GM19455 (cell line): ENCODE results near the gene NCF4.
A peak's percentile ranks its signal among the peaks of the same experiment; 100 is the strongest.

Source experiments
- ATAC-seq: cut with Tn5 transposase; IDR thresholded peaks from one replicate; pipeline ENCODE4 v1.9.1; 2021; ENCODE audit not compliant: unreplicated experiment

The NCF4 gene

GRCh38 chr22:36860821-36861659 lies at the start of gene NCF4:
Gene NCF4, plus strand, starts transcription at chr22:36861006. Its CDS starts 166 bp downstream, at chr22:36861172.
- peak; percentile 61 for ATAC-seq

DNA sequence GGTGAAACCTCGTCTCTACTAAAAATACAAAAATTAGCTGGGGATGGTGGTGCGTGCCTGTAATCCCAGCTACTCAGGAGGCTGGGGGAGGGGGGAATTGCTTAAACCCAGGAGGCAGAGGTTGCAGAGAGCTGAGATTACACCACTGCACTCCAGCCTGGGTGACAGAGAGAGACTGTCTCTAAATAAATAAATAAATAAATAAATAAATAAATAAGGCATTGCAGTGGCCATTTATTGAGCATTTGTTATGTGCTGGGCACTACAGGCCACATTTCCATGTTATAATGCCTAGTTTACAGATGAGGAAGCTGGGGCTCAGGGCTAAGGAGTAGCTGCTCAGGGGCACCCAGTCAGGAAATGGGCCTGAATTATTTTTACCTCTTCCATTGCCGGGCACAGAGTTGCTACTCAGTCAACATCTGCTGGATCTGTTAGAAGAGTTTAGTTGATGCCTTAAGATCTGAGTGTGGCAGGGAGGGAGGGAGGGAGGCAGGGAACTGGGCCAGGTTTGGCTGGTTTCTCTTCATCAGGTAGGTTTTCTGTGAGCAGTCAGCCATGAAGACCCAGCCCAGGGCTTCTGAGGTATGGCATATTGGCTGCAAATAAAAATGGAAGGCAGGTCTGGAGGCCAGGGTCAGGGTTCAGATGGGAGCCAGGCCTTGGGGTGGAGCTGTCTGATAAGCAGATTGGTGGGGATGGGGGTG lies 49.6 kb upstream of the NCF4 start:
- ATAC-seq, result no peak

GRCh38 chr22:36814801-36815200 lies 46.0 kb upstream of the NCF4 start:
- ATAC-seq, result no peak

DNA sequence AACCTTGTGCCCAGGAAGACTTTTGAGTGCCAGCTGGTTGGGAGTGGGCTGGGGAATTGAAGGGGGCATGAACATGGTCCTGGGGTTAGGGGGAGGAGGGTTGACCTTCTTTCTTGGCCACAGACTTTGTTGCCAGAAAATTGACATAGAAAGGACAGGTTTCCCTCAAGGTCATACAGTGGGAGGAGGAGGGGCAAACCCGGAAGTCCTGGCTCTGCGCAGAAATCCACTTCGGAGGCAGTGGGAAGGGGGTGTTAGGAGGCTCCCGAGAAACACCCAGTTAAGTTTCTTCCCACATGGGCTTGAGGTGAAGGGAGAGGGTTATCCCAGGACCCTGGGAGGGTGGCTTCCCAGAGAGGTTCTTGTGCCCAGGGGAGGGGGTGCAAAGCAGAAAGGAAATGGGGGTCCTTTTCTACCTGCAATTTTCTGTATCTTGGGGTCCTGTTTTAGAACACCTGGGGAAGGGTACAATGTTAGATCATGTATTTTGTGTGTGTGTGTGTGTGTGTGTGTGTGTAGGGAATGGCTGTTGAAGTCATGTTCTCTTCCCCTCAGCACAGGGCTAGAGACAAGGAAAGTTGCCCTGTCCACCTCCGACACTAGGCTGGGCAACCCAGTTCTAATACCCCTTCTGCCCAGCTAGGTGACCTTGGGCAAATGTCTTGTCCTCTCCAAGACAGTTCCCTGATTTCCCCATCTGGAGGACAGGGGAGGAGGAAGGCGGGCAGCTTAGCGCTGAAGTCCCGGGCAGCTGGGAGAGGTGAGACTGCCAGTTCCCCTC lies 45.1 kb upstream of the NCF4 start:
- ATAC-seq, result no peak

DNA sequence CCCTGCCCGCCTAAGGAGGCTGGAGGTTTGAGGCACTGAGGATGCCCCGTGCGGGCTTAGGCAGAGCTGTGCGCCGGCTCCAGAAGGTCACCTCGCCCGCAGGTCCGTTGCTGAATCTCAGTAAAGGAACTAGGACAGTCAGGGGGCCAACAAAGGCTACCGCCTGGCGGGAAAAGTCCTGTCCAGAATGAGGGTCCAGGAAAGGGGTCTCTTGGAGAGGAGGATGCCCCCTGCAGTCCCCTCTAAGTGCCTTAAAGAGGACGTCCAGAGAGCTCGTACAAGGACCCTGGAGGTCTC lies 44.5 kb upstream of the NCF4 start:
- no peak for ATAC-seq

DNA sequence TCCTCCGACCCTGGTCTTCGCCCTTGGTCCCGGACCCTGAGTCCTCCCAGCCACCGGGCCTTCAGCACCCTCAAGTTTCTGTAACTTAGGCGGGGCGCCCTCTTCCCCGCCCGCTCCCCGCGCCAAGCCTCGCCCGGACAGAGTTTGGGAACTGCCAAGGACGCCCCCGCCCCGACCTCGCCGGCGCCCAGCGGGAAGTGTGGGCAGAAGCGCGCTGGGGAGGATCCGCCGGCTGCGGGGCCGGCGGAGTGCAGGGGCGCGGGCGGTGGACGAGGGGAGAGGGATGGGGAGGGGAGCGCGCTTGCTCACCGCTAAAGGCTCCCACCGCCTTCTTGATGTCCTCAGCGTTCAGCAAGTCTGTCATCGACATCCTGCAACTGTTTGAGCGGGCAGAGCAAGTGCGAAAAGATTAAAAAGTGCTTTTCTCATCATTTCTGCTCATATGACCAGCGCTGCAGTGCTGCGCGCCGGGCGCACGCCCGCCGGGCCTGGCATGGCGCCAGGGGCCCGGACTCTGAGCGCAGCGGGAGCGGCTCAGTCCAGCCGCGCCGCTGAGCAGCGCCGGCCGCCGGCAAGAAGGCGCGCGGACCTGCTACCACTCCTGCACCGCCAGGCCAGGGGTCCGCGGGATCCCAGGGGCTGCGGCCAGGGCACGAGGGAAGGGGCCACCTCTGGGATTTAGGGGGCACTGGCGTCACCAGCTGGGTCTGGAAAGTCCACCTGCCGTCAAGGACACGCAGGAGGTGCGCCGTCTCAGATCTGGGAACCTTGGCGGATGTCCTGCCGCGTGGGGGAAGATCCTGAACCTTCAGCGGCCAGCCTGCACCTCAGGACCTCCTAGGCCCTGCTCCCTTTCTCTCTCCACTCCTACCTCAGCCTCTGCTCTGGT lies 43.9 kb upstream of the NCF4 start, which contains the start of gene PVALB:
Gene PVALB (minus strand): TSS at position 400 of the 889 bp plus-strand sequence. CDS start 30 bp downstream, at position 370.
- no peak for ATAC-seq

GRCh38 chr22:36817525-36817848 lies 43.3 kb upstream of the NCF4 start:
- ATAC-seq, result no peak

GRCh38 chr22:36818010-36818642 lies 42.7 kb upstream of the NCF4 start:
- ATAC-seq, result no peak

DNA sequence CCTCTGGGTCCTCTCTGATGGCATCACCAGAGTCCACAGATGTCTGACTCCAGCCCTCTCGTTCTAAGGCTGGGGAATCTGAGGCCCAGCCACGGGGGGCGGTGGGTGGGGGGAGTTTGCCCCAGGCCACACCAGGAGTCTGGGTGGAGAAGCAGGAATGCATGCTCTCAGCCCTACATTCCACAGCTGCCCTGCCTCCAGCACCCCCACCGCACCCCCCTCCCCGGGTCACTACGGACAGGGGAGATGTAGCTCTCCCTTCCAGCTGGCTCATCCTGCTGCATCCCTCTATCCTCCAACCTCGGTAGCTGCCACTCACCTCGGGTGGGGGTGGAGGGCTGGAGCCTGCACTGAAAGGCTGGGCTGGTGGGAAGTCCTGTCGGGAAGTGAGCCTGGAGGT lies 41.7 kb upstream of the NCF4 start:
- ATAC-seq, result no peak

- no peak for ATAC-seq
Measured at GRCh38 chr22:36822581-36822980, 38.2 kb upstream of the NCF4 start.

GRCh38 chr22:36823186-36823839 lies 37.5 kb upstream of the NCF4 start:
- ATAC-seq, result no peak

DNA sequence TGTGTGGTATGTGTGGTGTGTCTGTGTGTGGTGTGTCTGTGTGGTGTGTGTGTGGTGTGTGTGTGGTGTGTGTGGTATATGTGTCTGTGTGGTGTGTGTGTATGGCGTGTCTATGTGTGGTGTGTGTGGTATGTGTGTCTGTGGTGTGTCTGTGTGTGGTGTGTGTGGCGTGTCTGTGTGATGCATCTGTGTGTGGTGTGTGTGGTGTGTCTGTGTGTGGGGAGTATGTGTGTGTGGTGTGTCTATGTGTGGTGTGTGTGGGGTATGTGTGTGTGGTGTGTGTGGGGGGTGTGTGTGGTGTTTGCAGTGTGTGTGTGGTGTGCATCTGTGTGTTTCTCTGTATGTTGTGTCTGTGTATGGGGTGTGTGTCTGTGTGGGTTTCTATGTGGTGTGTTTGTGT lies 36.2 kb upstream of the NCF4 start:
- ATAC-seq, result no peak

GRCh38 chr22:36826262-36826661 lies 34.5 kb upstream of the NCF4 start:
- no peak for ATAC-seq

GRCh38 chr22:36828815-36829214 lies 32.0 kb upstream of the NCF4 start:
- ATAC-seq, result no peak

DNA sequence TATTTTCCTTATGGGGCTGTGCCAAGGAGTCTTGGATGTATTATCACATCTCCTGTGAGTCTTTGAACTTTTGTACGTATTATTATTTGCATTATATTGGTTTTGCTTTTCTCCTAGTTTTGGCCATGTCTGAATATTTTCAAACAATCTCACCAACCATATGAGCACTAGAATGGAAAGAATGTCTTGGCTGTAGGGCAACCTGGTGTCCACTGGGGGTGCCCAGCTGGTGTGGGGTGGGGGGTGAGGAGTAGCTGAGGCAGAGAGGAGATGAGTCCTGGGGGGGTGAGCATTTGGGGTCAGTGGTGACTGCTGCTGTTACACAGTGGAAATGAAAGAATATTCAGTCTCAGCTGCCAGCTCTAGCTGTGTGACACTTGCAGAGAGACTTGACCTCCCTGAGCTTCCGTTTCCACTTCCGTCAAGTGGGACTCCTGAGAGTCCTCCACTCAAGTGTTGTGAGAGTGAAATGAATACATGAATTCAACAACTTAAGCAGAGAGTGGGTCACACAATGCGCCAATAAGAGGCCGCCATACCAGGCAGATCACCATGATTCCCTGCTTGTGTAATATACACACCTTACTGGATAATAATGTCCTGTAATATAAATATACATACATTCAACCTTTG lies 31.3 kb upstream of the NCF4 start:
- ATAC-seq, result no peak

DNA sequence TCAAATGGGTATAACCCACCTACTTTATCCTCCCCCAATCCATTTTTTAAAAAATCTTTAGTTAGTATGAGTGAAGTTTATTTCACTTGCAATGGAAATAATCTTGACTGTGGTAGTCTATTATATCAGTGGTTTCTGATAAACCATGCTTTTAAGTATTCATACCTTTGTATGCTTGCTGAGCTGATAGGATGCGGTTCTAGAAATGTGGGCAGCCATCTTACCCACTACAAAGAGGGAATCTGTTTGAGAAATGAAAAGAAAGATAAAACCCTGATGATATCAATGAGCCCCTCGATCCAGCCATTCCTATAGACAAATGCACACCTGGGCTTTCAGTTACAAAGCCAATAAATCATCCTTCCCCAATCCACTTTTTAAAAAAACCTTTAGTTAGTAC lies 30.2 kb upstream of the NCF4 start:
- no peak for ATAC-seq

DNA sequence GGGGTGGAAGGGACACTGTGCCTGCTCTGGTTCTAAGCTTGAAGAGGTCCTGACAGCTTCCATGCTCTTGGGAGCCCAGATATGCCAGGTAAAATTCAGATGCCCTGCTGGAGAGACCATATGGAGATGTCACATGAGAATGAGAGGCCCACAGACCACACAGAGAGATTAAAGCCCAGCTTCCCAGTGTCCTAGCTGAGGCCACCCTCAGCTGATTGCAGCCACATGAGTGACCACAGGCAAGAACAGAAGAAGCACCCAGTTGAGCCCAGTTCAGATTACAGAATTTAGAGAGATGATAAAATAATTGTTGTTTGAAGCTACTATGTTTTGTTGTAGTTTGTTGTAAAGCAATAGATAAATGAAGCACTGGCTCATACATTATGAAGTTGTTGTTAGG lies 29.6 kb upstream of the NCF4 start:
- ATAC-seq, result no peak

GRCh38 chr22:36831717-36832116 lies 29.1 kb upstream of the NCF4 start:
- no peak for ATAC-seq

DNA sequence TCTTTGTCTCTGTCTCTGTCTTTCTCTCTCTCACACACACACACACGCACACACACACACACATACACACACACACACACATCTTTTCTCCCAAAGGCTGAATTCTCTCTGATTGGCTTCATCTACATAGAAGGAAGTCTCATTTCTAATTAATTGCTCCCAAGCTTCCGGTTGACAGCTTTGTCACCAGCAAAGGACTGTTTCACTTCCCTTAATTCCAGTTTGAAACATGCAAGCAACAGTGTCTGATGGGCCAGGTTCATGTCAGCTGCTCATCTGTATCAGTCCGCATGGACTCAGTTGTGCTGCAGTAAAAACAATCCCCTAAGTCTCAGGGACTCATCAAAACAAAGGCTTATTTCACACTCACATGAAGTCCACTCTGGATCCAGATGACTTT lies 27.7 kb upstream of the NCF4 start:
- ATAC-seq, result no peak
